Mesenchymal stem cell (in vitro differentiated cells and primary cell): ENCODE results near the gene REV3L.

Experiments used
- DNase-seq: peaks from one replicate; pipeline ENCODE4 v3.0.0-alpha.2; 2013
- H2AFZ ChIP-seq: one replicate; pipeline ENCODE4 v1.6.1; 2013; ENCODE audit warnings: low read depth, mild to moderate bottlenecking, control low read depth, inconsistent platforms, low read length, moderate library complexity
- H2AK5ac ChIP-seq: 2 replicates; pipeline ENCODE4 v1.6.1; 2013; ENCODE audit warnings: low read length, moderate library complexity, mild to moderate bottlenecking, inconsistent platforms; ENCODE audit not compliant: severe bottlenecking
- H2BK120ac ChIP-seq: one replicate; pipeline ENCODE4 v1.6.1; 2013; ENCODE audit warnings: low read depth, mild to moderate bottlenecking, inconsistent platforms, low read length, moderate library complexity
- H2BK12ac ChIP-seq, 2 experiments: one replicate each; pipeline ENCODE4 v1.6.1; 2013; ENCODE audit warnings: inconsistent platforms in 2 of 2, low read length in 2 of 2, mild to moderate bottlenecking in 2 of 2, moderate library complexity in 2 of 2, control low read depth in 1 of 2
- H2BK15ac ChIP-seq: one replicate; pipeline ENCODE4 v1.6.1; 2013; ENCODE audit warnings: mild to moderate bottlenecking, low read depth, inconsistent platforms; ENCODE audit not compliant: poor library complexity, severe bottlenecking
- H2BK5ac ChIP-seq: 2 replicates; pipeline ENCODE4 v1.6.1; 2013; ENCODE audit warnings: low read depth, mild to moderate bottlenecking, low read length, control low read depth, inconsistent platforms; ENCODE audit not compliant: poor library complexity, severe bottlenecking
- H3K14ac ChIP-seq, 2 experiments: one replicate each; pipeline ENCODE4 v1.6.1; 2013; ENCODE audit warnings: inconsistent platforms in 2 of 2, low read length in 2 of 2, control low read depth in 1 of 2, mild to moderate bottlenecking in 1 of 2, moderate library complexity in 1 of 2
- H3K18ac ChIP-seq, 2 experiments: one replicate each; pipeline ENCODE4 v1.6.1; 2013; ENCODE audit warnings: inconsistent platforms in 2 of 2, low read length in 2 of 2, control low read depth in 1 of 2, low read depth in 1 of 2, mild to moderate bottlenecking in 1 of 2
- H3K23ac ChIP-seq, 2 experiments: one replicate each; pipeline ENCODE4 v1.6.1; 2013; ENCODE audit warnings: inconsistent platforms in 2 of 2, low read length in 2 of 2, mild to moderate bottlenecking in 2 of 2, moderate library complexity in 2 of 2, control low read depth in 1 of 2
- H3K27ac ChIP-seq: 2 replicates; pipeline ENCODE4 v1.5.1; 2013; ENCODE audit warnings: mild to moderate bottlenecking, moderate library complexity, low read length, control low read depth, inconsistent platforms; ENCODE audit not compliant: poor library complexity, severe bottlenecking
- H3K27me3 ChIP-seq, 2 experiments: 2 replicates each; pipeline versions ENCODE4 v1.6.1 to v1.7.0; 2013; ENCODE audit warnings: low read length in 2 of 2, mild to moderate bottlenecking in 2 of 2, moderate library complexity in 2 of 2, control low read depth in 1 of 2, inconsistent platforms in 1 of 2; ENCODE audit not compliant: control insufficient read depth in 1 of 2, insufficient read depth in 1 of 2
- H3K36me3 ChIP-seq, 2 experiments: 2 replicates each; pipeline versions ENCODE4 v1.6.1 to v1.7.0; 2013; ENCODE audit warnings: low read length in 2 of 2, control low read depth in 1 of 2, inconsistent platforms in 1 of 2, low read depth in 1 of 2, mild to moderate bottlenecking in 1 of 2; ENCODE audit not compliant: insufficient read depth in 2 of 2, control insufficient read depth in 1 of 2
- H3K4ac ChIP-seq, 2 experiments: one replicate each; pipeline ENCODE4 v1.6.1; 2013; ENCODE audit warnings: inconsistent platforms in 2 of 2, low read length in 2 of 2, mild to moderate bottlenecking in 2 of 2, moderate library complexity in 2 of 2, control low read depth in 1 of 2, low read depth in 1 of 2
- H3K4me1 ChIP-seq: 2 replicates; pipeline ENCODE4 v1.6.1; 2013; ENCODE audit warnings: low read depth, low read length, control low read depth; ENCODE audit not compliant: control insufficient read depth, insufficient read depth
- H3K4me2 ChIP-seq: 2 replicates; pipeline ENCODE4 v1.6.1; 2013; ENCODE audit warnings: low read length, mild to moderate bottlenecking, inconsistent platforms; ENCODE audit not compliant: poor library complexity, severe bottlenecking
- H3K4me3 ChIP-seq, 2 experiments: 2 replicates each; pipeline versions ENCODE4 v1.5.1 to v1.7.0; 2013; ENCODE audit warnings: low read length in 2 of 2, mild to moderate bottlenecking in 2 of 2, control low read depth in 1 of 2, low read depth in 1 of 2; ENCODE audit not compliant: insufficient read depth in 1 of 2
- H3K79me1 ChIP-seq: replicated peaks from 2 replicates; pipeline ENCODE4 v1.6.1; 2013; ENCODE audit warnings: mild to moderate bottlenecking, control low read depth, low read length, inconsistent platforms; ENCODE audit not compliant: poor library complexity, severe bottlenecking
- H3K9ac ChIP-seq: 2 replicates; pipeline ENCODE4 v1.7.0; 2013; ENCODE audit warnings: mild to moderate bottlenecking, low read length, moderate library complexity
- H3K9me3 ChIP-seq: 2 replicates; pipeline ENCODE4 v1.7.0; 2013; ENCODE audit warnings: mild to moderate bottlenecking, low read length; ENCODE audit not compliant: control insufficient read depth
- H4K8ac ChIP-seq: one replicate; pipeline ENCODE4 v1.6.1; 2013; ENCODE audit warnings: inconsistent platforms, mild to moderate bottlenecking, low read length, moderate library complexity
- H4K91ac ChIP-seq: one replicate; pipeline ENCODE4 v1.6.1; 2013; ENCODE audit warnings: mild to moderate bottlenecking, low read length, inconsistent platforms
- WGBS: methylation state at CpG from one replicate; pipeline ENCODE4 v1.1.7; 2013; ENCODE audit warnings: mixed read lengths; 5-methylcytosine and 5-hydroxymethylcytosine counted together

REV3L gene

GRCh38 chr6:111338843-111339242 lies 144.2 kb downstream of the REV3L start:
- Histone ChIP-seq H2BK15ac (no peak overlapping the region), H3K4me2 (no peak overlapping the region), H3K4me1 (no peaks in the 10 kb centered on the region), H3K9me3 (no peaks in the 10 kb centered on the region), H3K23ac (no peak overlapping the region), H2AK5ac (no peak overlapping the region), H3K79me1 (peaks cover 6% of the 10 kb centered on the region), H2BK120ac (no peak overlapping the region), H3K4me3 (no peak overlapping the region), H3K9ac (no peak overlapping the region), H3K18ac (no peak overlapping the region), H4K8ac (no peak overlapping the region), H2AFZ (no peak overlapping the region), H3K27me3 (no peaks in the 10 kb centered on the region), H2BK5ac (no peak overlapping the region), H3K36me3 (peaks cover 10 to 94% of the 10 kb centered on the region in 2 experiments), H3K4ac (no peak overlapping the region), H3K27ac (no peak overlapping the region), H3K14ac (no peak overlapping the region), H2BK12ac (no peak overlapping the region), H4K91ac (no peak overlapping the region)
- whole genome bisulfite sequencing: 100% methylated on average over 2 of the region's 3 CpGs
- no peak for DNase-seq

GRCh38 chr6:111337829-111338236 lies 145.2 kb downstream of the REV3L start:
- WGBS: 88% methylated on average over 1 of the region's 1 CpG
- no peaks in the 10 kb centered on the region for H3K9me3 ChIP-seq
- no peak overlapping the region for H3K23ac ChIP-seq

GRCh38 chr6:111329882-111330633 lies 153.0 kb downstream of the REV3L start:
- no peak for DNase-seq
- Histone ChIP-seq H2BK120ac (no peak overlapping the region), H3K23ac (no peak overlapping the region), H2BK15ac (no peak overlapping the region), H3K4ac (no peak overlapping the region), H2AFZ (no peak overlapping the region), H2BK5ac (no peak overlapping the region), H3K4me1 (no peaks in the 10 kb centered on the region), H3K9ac (no peak overlapping the region), H3K27ac (no peak overlapping the region), H3K4me3 (no peak overlapping the region), H2AK5ac (no peak overlapping the region), H3K9me3 (no peaks in the 10 kb centered on the region), H3K14ac (no peak overlapping the region), H3K79me1 (peaks cover 2% of the 10 kb centered on the region), H4K91ac (no peak overlapping the region), H2BK12ac (no peak overlapping the region), H3K18ac (no peak overlapping the region), H3K27me3 (no peaks in the 10 kb centered on the region), H3K36me3 (peaks cover 16 to 98% of the 10 kb centered on the region in 2 experiments), H3K4me2 (no peak overlapping the region), H4K8ac (no peak overlapping the region)
- 100% methylated on average over 1 of the region's 3 CpGs for WGBS

More at GRCh38 chr6:111337829-111338236, 145.2 kb downstream of the REV3L start:
- H3K4me1 ChIP-seq: no peaks in the 10 kb centered on the region
- H4K8ac ChIP-seq: no peak overlapping the region
- DNase-seq: no peak
- H3K36me3 ChIP-seq: peaks cover 10 to 95% of the 10 kb centered on the region in 2 experiments
- no peak overlapping the region for H2BK15ac ChIP-seq
- H3K9ac ChIP-seq: no peak overlapping the region
- no peaks in the 10 kb centered on the region for H3K27me3 ChIP-seq
- no peak overlapping the region for H3K4me2 ChIP-seq
- H3K18ac ChIP-seq: no peak overlapping the region
- H2BK120ac ChIP-seq: no peak overlapping the region
- no peak overlapping the region for H3K27ac ChIP-seq
- no peak overlapping the region for H3K4ac ChIP-seq
- no peak overlapping the region for H2AFZ ChIP-seq
- H3K79me1 ChIP-seq: peaks cover 6% of the 10 kb centered on the region
- H2BK5ac ChIP-seq: no peak overlapping the region
- no peak overlapping the region for H3K14ac ChIP-seq
- no peak overlapping the region for H2BK12ac ChIP-seq
- H2AK5ac ChIP-seq: no peak overlapping the region
- H4K91ac ChIP-seq: no peak overlapping the region
- H3K4me3 ChIP-seq: no peak overlapping the region

- H4K91ac ChIP-seq: no peak overlapping the region
- no peak overlapping the region for H3K23ac ChIP-seq
- 100% methylated on average over 1 of the region's 3 CpGs for WGBS
- no peak overlapping the region for H3K4ac ChIP-seq
- H3K79me1 ChIP-seq: peaks cover 2% of the 10 kb centered on the region
- no peak for DNase-seq
- no peaks in the 10 kb centered on the region for H3K27me3 ChIP-seq
- H4K8ac ChIP-seq: no peak overlapping the region
- peaks cover 16 to 97% of the 10 kb centered on the region in 2 experiments for H3K36me3 ChIP-seq
- no peak overlapping the region for H2BK120ac ChIP-seq
- no peak overlapping the region for H2BK12ac ChIP-seq
- no peak overlapping the region for H2BK5ac ChIP-seq
- no peaks in the 10 kb centered on the region for H3K4me1 ChIP-seq
- H3K9me3 ChIP-seq: no peaks in the 10 kb centered on the region
- H3K4me2 ChIP-seq: no peak overlapping the region
- no peak overlapping the region for H3K14ac ChIP-seq
- H3K18ac ChIP-seq: no peak overlapping the region
- H2BK15ac ChIP-seq: no peak overlapping the region
- H3K9ac ChIP-seq: no peak overlapping the region
- no peak overlapping the region for H2AFZ ChIP-seq
- H3K4me3 ChIP-seq: no peak overlapping the region
- no peak overlapping the region for H3K27ac ChIP-seq
- H2AK5ac ChIP-seq: no peak overlapping the region
Measured at GRCh38 chr6:111326563-111326962, 156.5 kb downstream of the REV3L start.
